HPDE6-E6E7 (cell line): ENCODE results near the gene TMEM222.

Source experiments
- DNase-seq: peaks from one replicate; pipeline ENCODE4 v3.0.0; 2011; ENCODE audit warnings: missing footprints; ENCODE audit errors: extremely low spot score

TMEM222 gene

GRCh38 chr1:27342391-27342777 lies 20.4 kb downstream of the TMEM222 start:
- DNase-seq = no peak

- DNase-seq = peak; percentile 99
These were observed 21.0 kb downstream of the TMEM222 start for GRCh38 chr1:27342778-27343638.

GRCh38 chr1:27343639-27344025 lies 21.7 kb downstream of the TMEM222 start:
- DNase-seq = no peak

DNA sequence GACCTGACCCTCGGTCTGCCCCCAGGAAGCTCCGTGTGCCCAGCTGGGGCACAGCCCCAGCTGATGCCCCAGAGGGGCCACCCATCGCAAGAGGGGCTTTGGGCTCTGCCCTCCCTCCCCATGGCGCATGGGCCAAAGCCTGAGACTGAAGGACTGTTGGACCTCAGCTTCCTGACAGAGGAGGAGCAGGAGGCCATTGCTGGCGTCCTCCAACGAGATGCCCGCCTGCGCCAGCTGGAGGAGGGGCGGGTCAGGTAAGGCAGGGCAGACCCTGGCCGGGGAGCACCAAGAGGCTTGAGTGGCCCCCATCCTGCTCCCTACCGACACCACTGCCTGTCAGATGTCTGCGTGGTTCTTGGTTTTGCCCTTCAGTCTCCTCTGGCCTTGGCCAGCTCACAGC lies 23.3 kb downstream of the TMEM222 start:
- DNase-seq = no peak

DNA sequence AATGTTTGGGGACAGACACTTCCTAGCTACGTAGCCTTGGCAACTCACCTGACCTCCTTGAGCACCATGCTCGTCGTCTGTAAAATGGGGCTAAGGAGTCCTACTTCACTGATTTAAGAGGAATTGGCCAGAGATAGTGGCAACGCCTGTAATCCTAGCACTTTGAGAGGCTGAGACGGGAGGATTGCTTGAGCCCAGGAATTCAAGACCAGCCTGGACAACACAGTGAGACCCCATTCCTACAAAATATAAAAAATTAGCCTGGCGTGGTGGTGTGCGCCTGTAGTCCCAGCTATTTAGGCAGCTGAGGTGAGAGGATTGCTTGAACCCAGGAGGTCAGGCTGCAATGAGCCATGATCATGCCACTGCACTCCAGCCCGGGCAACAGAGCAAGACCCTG lies 24.4 kb downstream of the TMEM222 start:
- DNase-seq = no peak

DNA sequence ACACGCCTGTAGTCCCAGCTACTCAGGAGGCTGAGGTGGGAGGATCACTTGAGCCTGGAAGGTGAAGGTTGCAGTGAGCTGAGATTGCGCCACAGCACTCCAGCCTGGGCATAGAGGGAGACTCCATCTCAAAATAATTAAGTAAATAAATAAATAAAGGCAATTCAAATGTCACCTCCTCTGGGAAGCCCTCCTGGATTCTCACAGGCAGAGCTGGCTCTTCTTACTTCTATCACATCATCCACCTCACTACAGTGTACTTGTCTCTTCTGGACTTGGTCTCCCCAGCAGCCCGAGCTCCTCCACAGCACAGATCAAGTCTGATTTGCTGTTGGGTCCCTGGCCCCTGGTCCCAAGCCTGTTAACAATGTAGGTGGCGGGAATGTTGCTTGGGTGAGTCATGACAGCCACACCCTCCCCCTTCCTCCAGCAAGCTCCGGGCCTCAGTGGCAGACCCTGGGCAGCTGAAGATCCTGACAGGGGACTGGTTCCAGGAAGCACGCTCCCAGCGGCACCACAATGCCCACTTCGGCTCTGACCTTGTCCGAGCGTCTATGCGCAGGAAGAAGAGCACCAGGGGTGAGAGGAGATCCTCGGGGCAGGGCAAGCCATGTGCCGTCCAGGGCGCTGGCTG lies 25.1 kb downstream of the TMEM222 start:
- no peak for DNase-seq

DNA sequence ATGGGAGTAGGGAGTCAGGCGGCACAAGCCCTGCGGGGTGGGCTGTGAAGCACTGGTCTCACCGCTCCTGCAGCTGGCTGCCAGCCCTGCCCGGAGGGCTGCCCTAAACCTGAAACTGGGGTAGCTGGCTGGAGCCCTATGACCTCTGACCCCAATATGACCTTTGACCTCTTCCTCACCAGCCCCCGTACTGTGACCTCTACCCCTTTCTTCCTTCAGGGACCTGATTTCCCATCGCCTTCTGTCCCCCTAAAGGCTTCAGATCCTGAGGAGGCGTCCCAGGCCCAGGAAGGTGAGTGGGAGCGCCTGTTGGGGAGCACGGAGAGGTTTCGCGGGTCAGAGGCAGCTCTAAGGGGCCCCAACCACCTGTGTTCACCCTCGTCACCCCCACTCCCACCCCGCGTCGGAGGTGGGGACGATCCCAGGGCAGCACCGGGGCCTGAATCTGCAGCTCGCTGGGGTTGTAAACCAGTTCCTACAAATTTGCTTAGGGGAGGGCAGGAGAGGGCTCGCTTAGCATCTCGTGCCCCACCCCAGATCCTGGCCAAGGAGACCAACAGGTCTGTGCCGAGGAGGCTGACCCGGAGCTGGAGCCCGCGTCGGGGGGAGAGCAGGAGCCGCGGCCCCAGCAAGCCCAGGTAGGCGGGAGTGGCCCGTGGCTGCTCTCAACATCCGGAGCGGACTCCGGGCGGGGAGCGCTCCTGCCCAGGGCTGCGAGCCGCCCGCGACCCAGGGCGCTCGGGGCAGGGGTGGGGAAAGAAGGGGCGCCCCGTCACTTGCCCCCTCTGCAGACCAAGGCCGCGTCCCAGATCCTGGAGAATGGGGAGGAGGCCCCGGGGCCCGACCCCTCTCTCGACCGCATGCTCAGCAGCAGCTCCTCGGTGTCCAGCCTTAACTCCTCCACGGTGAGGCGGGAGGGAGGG lies 27.2 kb downstream of the TMEM222 start:
- DNase-seq = no peak

GRCh38 chr1:27349784-27350662 lies 28.1 kb downstream of the TMEM222 start:
- DNase-seq = no peak

DNA sequence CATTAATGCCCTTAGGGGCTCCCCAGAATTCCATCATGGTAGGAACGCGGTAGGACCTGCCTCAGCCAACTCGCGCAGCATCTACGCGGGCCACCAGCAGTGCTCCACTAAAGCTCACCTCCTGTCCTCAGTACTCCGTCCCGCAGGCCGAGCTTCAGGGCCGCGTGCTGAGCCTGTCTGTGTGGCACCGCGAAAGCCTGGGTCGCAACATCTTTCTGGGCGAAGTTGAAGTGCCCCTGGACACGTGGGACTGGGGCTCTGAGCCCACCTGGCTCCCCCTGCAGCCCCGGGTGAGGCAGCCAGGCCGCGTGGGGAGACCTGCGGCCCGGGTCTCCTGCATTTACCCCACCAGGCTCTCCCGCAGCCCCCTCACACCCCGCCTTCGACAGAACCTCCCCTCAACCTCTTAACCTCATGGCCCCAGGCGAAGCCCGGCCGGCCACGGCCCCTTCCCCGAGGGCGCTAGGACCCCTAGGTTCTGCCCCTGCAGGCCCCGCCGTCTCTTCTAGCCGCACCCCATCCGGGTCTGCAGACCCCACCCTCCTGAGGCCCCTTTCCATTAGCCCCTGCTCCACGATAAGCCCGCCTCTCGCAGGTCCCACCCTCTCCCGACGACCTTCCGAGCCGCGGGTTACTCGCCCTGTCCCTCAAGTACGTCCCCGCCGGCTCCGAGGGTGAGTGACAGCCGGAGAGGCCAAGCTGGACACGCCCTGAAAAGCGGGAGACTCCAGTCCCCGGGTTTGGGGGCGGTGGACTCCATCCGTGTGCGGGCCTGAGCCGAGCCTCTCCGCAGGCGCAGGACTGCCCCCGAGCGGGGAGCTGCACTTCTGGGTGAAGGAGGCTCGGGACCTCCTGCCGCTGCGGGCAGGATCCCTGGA lies 28.9 kb downstream of the TMEM222 start:
- DNase-seq = no peak

GRCh38 chr1:27351541-27352107 lies 29.7 kb downstream of the TMEM222 start:
- DNase-seq = no peak

DNA sequence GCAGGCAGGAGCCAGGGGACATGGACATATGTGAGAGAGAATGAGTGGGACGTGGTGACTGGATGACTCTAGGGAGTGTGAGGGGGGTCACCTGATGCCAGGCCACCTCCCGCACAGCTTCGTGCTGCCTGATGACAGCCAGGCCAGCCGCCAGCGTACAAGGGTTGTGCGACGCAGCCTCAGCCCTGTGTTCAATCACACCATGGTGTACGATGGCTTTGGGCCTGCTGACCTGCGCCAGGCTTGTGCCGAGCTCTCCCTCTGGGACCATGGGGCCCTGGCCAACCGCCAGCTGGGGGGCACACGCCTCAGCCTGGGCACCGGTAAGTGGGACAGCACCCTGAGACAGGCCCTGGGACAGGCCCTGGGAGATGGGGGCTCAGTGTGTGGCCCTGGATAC lies 31.2 kb downstream of the TMEM222 start:
- no peak for DNase-seq

GRCh38 chr1:27353629-27354028 lies 31.7 kb downstream of the TMEM222 start:
- DNase-seq = no peak

GRCh38 chr1:27355683-27356082 lies 33.7 kb downstream of the TMEM222 start:
- DNase-seq = no peak

GRCh38 chr1:27356277-27356618 lies 34.3 kb downstream of the TMEM222 start:
- DNase-seq = no peak

DNA sequence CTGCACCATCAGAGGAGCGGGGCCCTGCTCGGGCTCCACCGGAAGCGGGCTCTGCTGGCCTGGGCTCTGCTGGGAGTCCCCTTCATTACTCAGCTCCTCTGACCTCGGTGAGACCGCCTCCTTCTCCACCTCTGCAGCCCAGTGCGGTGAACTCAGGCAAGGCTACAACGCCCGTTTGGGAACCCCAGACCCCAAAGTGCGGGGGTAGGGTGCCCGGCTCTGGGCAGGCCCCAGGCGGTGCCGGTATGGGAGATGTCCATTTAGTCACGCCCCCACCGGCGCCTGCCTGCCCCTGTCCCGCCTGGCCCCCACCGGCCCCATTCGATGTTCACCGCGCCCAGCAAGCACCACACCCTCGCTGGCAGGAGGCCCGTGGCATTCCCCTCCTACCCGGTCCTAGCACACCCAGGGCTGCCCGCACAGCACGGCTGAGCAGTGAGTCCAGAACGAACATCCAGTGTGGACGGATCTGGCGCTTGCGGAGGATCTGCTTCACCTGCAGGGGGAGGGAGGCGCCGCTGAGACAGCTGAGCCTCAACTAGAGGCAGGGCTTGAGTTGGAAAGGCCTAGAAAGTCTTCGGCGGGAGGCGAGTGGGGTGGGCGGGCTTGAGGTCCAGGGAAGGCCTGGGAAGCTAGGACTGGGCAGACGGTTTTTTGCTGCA lies 34.8 kb downstream of the TMEM222 start:
- DNase-seq = no peak

GRCh38 chr1:27357281-27358037 lies 35.5 kb downstream of the TMEM222 start:
- peak; percentile 71 for DNase-seq

GRCh38 chr1:27358038-27358927 lies 36.3 kb downstream of the TMEM222 start:
- no peak for DNase-seq

GRCh38 chr1:27358928-27359313 lies 37.0 kb downstream of the TMEM222 start:
- DNase-seq = no peak
